ENCODE data around the gene ADGRV1.
A peak's percentile ranks its signal among the peaks of the same experiment; 100 is the strongest.
"Not testable (repeated sequence)": the region's sequence is repeated elsewhere in the genome, so short reads cannot be mapped to it uniquely, and the experiment has no call there.

ADGRV1 gene

GRCh38 chr5:90595766-90596165 is 37.2 kb downstream of the ADGRV1 start:
- DNase-seq (ENCODE audit: low spot score), result not testable (repeated sequence)

- no peak for DNase-seq (ENCODE audit: low spot score)
These were observed 39.7 kb downstream of the ADGRV1 start for GRCh38 chr5:90598293-90598692.

- DNase-seq (ENCODE audit: low spot score), result not testable (repeated sequence)
These were observed 41.7 kb downstream of the ADGRV1 start for GRCh38 chr5:90600307-90600706.

- DNase-seq (ENCODE audit: low spot score), result no peak
These were observed 42.9 kb downstream of the ADGRV1 start for GRCh38 chr5:90601468-90601867.

- no peak for DNase-seq (ENCODE audit: low spot score)
These were observed 44.1 kb downstream of the ADGRV1 start for GRCh38 chr5:90602681-90603080.

GRCh38 chr5:90606539-90606938 is 47.9 kb downstream of the ADGRV1 start:
- peak; percentile 8 for DNase-seq (ENCODE audit: low spot score)

- no peak for DNase-seq (ENCODE audit: low spot score)
These were observed 54.3 kb downstream of the ADGRV1 start for GRCh38 chr5:90612919-90613318.

GRCh38 chr5:90613459-90613858 is 54.9 kb downstream of the ADGRV1 start:
- no peak for DNase-seq (ENCODE audit: low spot score)

GRCh38 chr5:90613918-90614504 is 55.4 kb downstream of the ADGRV1 start:
- DNase-seq (ENCODE audit: low spot score), result no peak

- no peak for DNase-seq (ENCODE audit: low spot score)
These were observed 56.8 kb downstream of the ADGRV1 start for GRCh38 chr5:90615355-90615754.

- DNase-seq (ENCODE audit: low spot score), result no peak
These were observed 59.5 kb downstream of the ADGRV1 start for GRCh38 chr5:90618071-90618470.

- DNase-seq (ENCODE audit: low spot score), result not testable (repeated sequence)
These were observed 61.2 kb downstream of the ADGRV1 start for GRCh38 chr5:90619762-90620161.

GRCh38 chr5:90621848-90622247 is 63.3 kb downstream of the ADGRV1 start:
- no peak for DNase-seq (ENCODE audit: low spot score)

- DNase-seq (ENCODE audit: low spot score), result no peak
These were observed 67.9 kb downstream of the ADGRV1 start for GRCh38 chr5:90626493-90626892.

GRCh38 chr5:90628492-90628891 is 69.9 kb downstream of the ADGRV1 start:
- DNase-seq (ENCODE audit: low spot score), result no peak

- DNase-seq (ENCODE audit: low spot score), result no peak
These were observed 74.2 kb downstream of the ADGRV1 start for GRCh38 chr5:90632791-90633190.

- DNase-seq (ENCODE audit: low spot score), result no peak
These were observed 78.4 kb downstream of the ADGRV1 start for GRCh38 chr5:90636948-90637347.

- DNase-seq (ENCODE audit: low spot score), result no peak
These were observed 79.1 kb downstream of the ADGRV1 start for GRCh38 chr5:90637731-90638130.

- no peak for DNase-seq (ENCODE audit: low spot score)
These were observed 80.3 kb downstream of the ADGRV1 start for GRCh38 chr5:90638878-90639277.

GRCh38 chr5:90640484-90641059 is 82.0 kb downstream of the ADGRV1 start:
- DNase-seq (ENCODE audit: low spot score), result no peak

- no peak for DNase-seq (ENCODE audit: low spot score)
These were observed 82.9 kb downstream of the ADGRV1 start for GRCh38 chr5:90641528-90641927.

GRCh38 chr5:90642706-90643229 is 84.2 kb downstream of the ADGRV1 start:
- no peak for DNase-seq (ENCODE audit: low spot score)

GRCh38 chr5:90644132-90644531 is 85.5 kb downstream of the ADGRV1 start:
- peak; percentile 46 for DNase-seq (ENCODE audit: low spot score)

GRCh38 chr5:90645024-90645610 is 86.5 kb downstream of the ADGRV1 start:
- peak; percentile 7 for DNase-seq (ENCODE audit: low spot score)

All from hematopoietic multipotent progenitor cell treated with erythropoietin and hydrocortisone succinate and interleukin-3 and kit ligand, for 15 days (in vitro differentiated cells).